NK-92 (cell line): ENCODE measurements around the gene LMAN1.

Experiments used
- DNase-seq: peaks from one replicate; lab custom pipeline; 2025; ENCODE audit not compliant: unreplicated experiment; lab: John Stamatoyannopoulos, UW

The LMAN1 gene

GRCh38 chr18:59306640-59307039, 52.4 kb downstream of the LMAN1 start:
- no peak for DNase-seq

- DNase-seq: no peak
These were observed 53.8 kb downstream of the LMAN1 start for GRCh38 chr18:59305295-59305694.

DNA sequence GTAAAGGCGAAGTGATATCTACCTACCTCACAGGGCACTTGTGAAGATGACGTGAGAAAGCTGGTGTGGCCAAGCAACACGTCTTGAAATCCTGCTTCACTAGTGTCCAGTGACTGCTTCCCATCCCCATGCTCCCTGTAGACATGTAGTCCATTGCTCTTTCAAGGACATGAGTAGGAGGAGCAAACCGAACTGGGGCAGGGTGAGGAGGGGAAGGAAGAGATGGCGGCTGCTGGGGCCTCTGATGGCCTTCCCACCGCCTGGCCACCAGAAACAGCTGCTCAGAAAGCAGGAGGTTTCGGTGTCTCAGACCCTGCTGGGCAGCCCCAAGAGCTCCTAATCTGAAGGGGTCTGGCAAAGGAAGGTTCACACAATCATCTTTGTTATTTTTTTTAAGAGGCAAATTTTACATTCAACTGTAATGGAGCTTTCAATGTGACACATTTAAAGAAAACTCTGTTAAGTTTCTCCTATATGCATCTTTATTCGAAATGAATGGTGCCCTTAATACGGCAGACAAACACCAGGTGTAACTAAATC, 55.3 kb downstream of the LMAN1 start:
- no peak for DNase-seq

- no peak for DNase-seq
These were observed 56.1 kb downstream of the LMAN1 start for GRCh38 chr18:59303006-59303405.

DNA sequence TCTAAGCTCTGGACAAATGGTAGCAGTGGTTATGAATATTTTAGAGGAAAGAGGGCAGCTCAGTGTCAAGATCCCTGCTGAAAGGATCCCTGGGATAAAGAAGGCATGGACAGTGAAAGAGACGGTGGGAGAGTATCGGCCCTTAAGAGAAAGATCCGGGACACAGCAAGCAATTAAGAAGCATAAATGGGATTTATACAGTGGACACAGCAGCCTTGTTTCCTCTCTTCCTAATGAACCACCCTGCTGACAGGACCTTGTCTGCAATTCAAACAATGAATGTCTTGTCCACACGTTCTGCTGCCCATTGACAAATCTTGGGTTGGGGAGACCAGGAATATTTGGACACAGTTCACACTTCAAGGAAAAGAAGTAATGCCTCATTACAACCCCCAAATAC, 57.1 kb downstream of the LMAN1 start:
- DNase-seq: no peak

- no peak for DNase-seq
These were observed 58.3 kb downstream of the LMAN1 start for GRCh38 chr18:59300676-59301285.

- DNase-seq: no peak
These were observed 60.2 kb downstream of the LMAN1 start for GRCh38 chr18:59298871-59299270.

GRCh38 chr18:59293317-59293716, 65.7 kb downstream of the LMAN1 start:
- no peak for DNase-seq

DNA sequence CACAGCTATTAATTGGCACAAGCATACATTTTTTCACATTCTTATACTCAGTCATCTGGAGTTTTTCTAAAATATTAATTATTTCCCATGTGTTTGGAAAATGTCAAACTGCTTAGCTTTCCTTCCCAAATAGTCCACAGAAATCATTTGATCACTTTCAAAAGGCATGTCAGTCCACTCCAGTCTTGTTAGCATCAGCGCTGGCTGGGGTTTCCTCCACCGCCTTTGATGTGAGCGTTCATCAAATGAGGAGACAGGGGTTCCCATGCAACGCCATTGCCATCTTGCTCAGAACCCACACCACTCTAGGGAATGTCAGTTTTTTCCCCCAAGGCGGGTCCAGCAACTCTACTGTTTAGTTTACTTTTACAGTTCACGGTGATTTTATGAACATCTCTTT, 72.7 kb downstream of the LMAN1 start:
- no peak for DNase-seq

DNA sequence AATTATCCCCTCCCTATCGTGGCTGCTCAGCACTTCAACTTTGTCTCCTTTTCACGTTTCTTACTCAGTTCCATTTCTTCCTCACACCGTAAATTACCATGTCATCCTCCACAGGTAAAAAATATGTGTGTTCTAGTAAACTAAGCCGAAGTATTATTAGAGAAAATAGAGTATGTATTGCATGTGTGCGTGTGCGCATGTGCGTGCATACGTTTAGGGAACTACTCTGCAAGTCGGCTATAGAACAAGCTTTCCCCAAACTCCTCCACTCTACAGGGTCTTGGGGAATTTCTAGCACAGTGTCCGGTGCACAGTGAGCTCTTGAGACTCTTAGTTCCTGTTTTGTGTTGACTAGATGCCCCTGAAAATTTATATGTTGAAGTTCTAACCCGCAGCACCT, 76.7 kb downstream of the LMAN1 start:
- no peak for DNase-seq

- no peak for DNase-seq
These were observed 79.3 kb downstream of the LMAN1 start for GRCh38 chr18:59279722-59280121.

DNA sequence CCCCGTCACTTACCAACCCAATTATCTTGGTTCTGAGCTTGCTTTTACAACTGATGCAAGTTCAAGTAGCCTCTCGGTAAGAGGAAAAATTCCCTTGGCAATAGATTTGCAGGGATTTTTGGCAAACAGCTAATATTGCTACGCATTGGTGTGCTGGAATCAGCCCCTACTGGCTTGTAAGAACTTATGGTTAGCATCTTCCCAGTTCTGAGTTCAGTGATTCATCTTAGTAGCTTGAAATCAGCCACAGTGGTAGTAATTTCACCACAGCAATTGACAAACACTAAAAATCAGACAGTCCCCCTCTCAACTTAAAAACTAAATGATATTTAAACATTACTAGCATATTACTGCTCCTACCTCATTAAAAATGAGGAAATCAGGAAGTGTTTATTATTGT, 79.9 kb downstream of the LMAN1 start:
- DNase-seq: no peak

DNA sequence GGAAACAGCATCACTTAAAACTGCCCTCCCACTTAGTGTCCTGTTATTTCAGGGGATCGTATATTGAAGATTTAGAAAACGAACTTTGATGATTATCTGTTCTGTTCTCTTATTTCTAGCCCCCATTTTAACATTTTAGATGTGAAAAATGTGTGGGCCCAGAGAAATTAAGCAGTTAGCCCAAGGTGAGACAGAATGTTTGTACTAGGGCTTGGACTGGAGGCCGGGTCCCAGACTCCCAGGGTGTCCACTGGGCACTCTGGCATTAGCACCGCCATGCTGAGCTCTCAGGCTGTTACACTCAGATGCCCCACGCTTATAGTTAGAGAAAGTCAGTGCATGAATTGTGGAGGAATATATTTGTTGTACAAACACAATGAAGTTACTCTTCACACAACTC, 80.3 kb downstream of the LMAN1 start:
- DNase-seq: no peak
